ENCODE results near the gene ATOSB.
A peak's percentile ranks its signal among the peaks of the same experiment; 100 is the strongest.

Gene ATOSB

GRCh38 chr9:35073279-35073612 is 42.4 kb downstream of the ATOSB start:
- Histone ChIP-seq H3K27ac (ENCODE audit: low read depth, low read length) (peak overlapping the region; percentile 71), H3K9ac (ENCODE audit: low read length) (no peak overlapping the region)

GRCh38 chr9:35072461-35073278 is 43.0 kb downstream of the ATOSB start, which contains the start of gene VCP:
Gene VCP, minus strand, starts transcription at chr9:35072625. Its CDS starts 272 bp downstream, at chr9:35072353.
- Histone ChIP-seq H3K9ac (ENCODE audit: low read length) (peak within 1 kb of the TSS; percentile 91), H3K4me1 (ENCODE audit: control insufficient read depth, insufficient read depth, low read length) (peaks cover 16% of the 10 kb centered on the region), H3K36me3 (ENCODE audit: control insufficient read depth, insufficient read depth, low read length) (peaks cover 5% of the 10 kb centered on the region), H3K27me3 (ENCODE audit: control insufficient read depth, insufficient read depth, low read length) (no peaks in the 10 kb centered on the region), H3K4me3 (ENCODE audit: low read length) (peak within 1 kb of the TSS; percentile 90), H3K27ac (ENCODE audit: low read depth, low read length) (peak within 1 kb of the TSS; percentile 98)

More at GRCh38 chr9:35073279-35073612, 42.4 kb downstream of the ATOSB start:
- H3K4me3 ChIP-seq (ENCODE audit: low read length) = no peak overlapping the region
- no peaks in the 10 kb centered on the region for H3K27me3 ChIP-seq (ENCODE audit: control insufficient read depth, insufficient read depth, low read length)
- H3K36me3 ChIP-seq (ENCODE audit: control insufficient read depth, insufficient read depth, low read length) = peaks cover 2% of the 10 kb centered on the region
- H3K4me1 ChIP-seq (ENCODE audit: control insufficient read depth, insufficient read depth, low read length) = peaks cover 16% of the 10 kb centered on the region

- Histone ChIP-seq H3K9ac (ENCODE audit: low read length) (peak overlapping the region; percentile 91), H3K36me3 (ENCODE audit: control insufficient read depth, insufficient read depth, low read length) (peaks cover 12% of the 10 kb centered on the region), H3K27me3 (ENCODE audit: control insufficient read depth, insufficient read depth, low read length) (no peaks in the 10 kb centered on the region), H3K27ac (ENCODE audit: low read depth, low read length) (peak overlapping the region; percentile 98), H3K4me1 (ENCODE audit: control insufficient read depth, insufficient read depth, low read length) (peaks cover 16% of the 10 kb centered on the region), H3K4me3 (ENCODE audit: low read length) (peak overlapping the region; percentile 90)
Observed at GRCh38 chr9:35071814-35072460, 43.7 kb downstream of the ATOSB start.

DNA sequence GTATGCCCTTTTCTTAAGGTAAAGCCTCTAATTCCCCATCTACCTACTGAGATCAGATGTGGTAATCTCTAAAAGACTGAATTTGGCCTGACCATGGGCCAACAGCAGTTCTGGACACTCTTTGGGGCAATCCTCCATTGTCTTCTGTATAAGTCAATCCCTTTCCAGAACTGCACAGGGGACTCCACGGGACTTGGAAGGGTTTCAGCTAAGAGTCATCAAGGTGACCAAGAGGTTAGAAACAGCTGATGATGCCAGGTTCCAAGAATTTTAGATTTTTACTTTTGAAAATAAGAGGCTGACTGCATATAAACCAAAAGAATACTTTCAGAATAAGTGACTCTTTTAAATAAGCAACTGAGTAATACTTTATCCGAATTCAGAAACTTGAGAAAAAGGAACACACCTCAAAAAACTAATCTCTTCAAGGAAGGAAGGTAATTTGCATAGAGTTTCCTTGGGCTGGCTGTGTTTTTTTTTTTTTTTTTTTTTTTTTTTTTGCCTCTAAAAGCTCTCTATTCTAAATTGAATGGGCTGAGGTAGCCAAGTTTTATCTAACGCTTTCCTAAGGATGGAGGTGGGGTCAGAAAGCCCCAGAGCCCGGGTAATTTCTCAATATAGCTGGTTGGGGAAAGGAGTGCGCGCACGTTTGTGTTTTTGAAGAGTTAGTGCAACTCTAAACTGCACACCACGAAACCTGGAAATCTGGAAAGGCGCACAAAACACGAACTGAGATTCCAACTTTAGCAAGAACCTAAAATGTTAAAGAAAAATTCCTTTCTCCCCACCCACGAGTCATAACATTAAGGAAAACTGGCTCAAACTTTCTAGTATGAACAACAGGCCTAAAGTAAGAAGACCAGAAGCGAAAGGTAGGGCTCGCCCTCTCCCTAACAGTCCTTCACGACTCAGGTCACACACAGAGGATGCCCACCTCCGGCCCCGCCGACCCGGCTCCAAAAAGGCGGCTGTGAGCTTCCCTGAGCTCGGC is 44.5 kb downstream of the ATOSB start:
- Histone ChIP-seq H3K36me3 (ENCODE audit: control insufficient read depth, insufficient read depth, low read length) (peaks cover 15% of the 10 kb centered on the region), H3K4me1 (ENCODE audit: control insufficient read depth, insufficient read depth, low read length) (peaks cover 16% of the 10 kb centered on the region), H3K27ac (ENCODE audit: low read depth, low read length) (peak overlapping the region; percentile 98)

DNA sequence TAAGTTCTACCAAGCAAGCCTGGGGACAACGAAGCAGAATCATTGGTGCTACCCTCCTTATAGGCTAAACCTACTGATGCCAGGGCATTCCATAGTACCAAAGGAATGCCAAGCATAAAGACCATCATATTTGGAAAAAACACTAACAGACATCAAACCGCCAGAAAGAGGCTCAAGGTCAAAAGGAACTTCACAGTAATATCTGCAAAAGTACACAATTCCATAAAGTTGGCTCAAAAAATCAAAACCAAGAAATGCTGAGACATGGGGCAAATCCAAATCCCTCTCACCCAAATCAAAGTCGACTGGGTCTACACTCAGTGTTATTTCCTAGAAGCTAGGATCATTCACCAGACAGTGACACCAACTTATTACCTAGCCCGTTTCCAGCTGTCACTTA is 46.6 kb downstream of the ATOSB start:
- no peaks in the 10 kb centered on the region for H3K27me3 ChIP-seq (ENCODE audit: control insufficient read depth, insufficient read depth, low read length)
- H3K27ac ChIP-seq (ENCODE audit: low read depth, low read length) = no peak overlapping the region
- peaks cover 28% of the 10 kb centered on the region for H3K36me3 ChIP-seq (ENCODE audit: control insufficient read depth, insufficient read depth, low read length)
- H3K9ac ChIP-seq (ENCODE audit: low read length) = no peak overlapping the region
- peaks cover 16% of the 10 kb centered on the region for H3K4me1 ChIP-seq (ENCODE audit: control insufficient read depth, insufficient read depth, low read length)
- H3K4me3 ChIP-seq (ENCODE audit: low read length) = no peak overlapping the region

More for the DNA sequence above, 44.5 kb downstream of the ATOSB start:
- peak overlapping the region; percentile 90 for H3K4me3 ChIP-seq (ENCODE audit: low read length)
- H3K27me3 ChIP-seq (ENCODE audit: control insufficient read depth, insufficient read depth, low read length) = no peaks in the 10 kb centered on the region
- peak overlapping the region; percentile 91 for H3K9ac ChIP-seq (ENCODE audit: low read length)

DNA sequence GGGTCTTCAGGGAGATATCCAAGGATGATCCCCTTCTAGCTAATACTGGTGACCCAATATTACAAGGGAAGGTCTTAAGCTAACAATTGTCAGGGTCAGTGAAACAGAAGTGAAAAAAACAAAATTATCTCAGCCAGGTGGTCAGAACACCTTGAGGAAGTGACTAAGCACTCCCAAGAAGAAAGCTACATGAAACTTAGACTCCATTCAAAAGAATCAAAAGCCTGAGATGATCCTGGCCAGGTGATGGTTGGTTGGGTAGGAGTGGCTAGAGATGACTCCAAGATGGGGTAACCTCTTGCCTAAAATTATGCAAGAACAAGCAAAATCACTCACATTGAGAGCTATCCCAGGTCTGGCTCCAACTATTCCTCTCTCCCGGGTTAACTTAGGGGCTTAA is 48.6 kb downstream of the ATOSB start:
- Histone ChIP-seq H3K27me3 (ENCODE audit: control insufficient read depth, insufficient read depth, low read length) (no peaks in the 10 kb centered on the region), H3K4me1 (ENCODE audit: control insufficient read depth, insufficient read depth, low read length) (peaks cover 16% of the 10 kb centered on the region), H3K36me3 (ENCODE audit: control insufficient read depth, insufficient read depth, low read length) (peaks cover 47% of the 10 kb centered on the region), H3K27ac (ENCODE audit: low read depth, low read length) (no peak overlapping the region), H3K4me3 (ENCODE audit: low read length) (no peak overlapping the region), H3K9ac (ENCODE audit: low read length) (no peak overlapping the region)

DNA sequence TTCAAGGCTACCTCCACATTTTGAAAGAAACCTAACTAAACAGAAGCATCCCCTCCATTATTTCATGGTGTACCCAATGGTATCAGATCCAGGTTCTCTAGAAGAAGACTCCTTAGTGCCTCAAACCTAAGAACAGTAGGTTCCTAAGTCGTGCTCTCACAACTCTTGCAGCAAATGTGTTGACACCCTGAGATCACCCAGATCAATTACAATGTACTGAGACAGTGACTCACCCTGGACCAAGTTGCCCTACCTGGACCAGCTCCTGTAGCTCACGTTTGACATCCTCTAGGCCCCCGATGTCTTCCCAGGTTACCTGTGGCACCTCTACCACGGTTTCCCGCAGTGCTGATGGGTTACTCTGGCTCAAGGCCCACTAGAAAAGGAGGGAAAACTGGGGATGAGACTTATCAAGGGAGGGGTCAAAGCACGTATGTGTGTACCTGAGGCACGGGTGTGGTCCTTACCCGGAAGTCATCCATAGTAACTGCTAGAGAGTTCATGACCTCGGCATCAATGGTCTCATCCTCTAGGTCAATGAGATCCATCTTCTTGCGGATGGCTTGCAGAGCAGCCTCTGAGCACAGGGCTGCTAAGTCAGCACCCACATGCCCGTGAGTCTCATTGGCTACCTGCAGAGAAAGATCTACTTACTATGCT is 55.0 kb downstream of the ATOSB start:
- Histone ChIP-seq H3K4me3 (ENCODE audit: low read length) (no peak overlapping the region), H3K27me3 (ENCODE audit: control insufficient read depth, insufficient read depth, low read length) (no peaks in the 10 kb centered on the region), H3K27ac (ENCODE audit: low read depth, low read length) (no peak overlapping the region), H3K36me3 (ENCODE audit: control insufficient read depth, insufficient read depth, low read length) (peaks cover 89% of the 10 kb centered on the region), H3K4me1 (ENCODE audit: control insufficient read depth, insufficient read depth, low read length) (no peaks in the 10 kb centered on the region), H3K9ac (ENCODE audit: low read length) (no peak overlapping the region)

DNA sequence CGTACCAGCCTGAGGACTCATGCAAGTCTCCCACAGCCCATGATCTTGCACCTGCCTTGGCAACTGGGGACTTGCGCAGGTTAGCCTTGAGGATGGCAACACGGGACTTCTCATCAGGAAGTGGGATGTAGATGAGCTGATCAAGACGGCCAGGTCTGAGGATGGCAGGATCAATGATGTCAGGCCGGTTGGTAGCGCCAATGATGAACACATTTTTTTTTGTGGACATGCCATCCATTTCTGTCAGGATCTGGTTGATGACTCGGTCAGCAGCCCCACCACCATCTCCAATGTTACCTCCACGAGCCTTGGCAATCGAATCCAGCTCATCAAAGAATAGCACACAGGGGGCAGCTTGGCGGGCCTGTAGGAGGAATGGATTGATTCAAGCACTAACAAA is 56.2 kb downstream of the ATOSB start:
- no peaks in the 10 kb centered on the region for H3K4me1 ChIP-seq (ENCODE audit: control insufficient read depth, insufficient read depth, low read length)
- no peaks in the 10 kb centered on the region for H3K27me3 ChIP-seq (ENCODE audit: control insufficient read depth, insufficient read depth, low read length)
- H3K9ac ChIP-seq (ENCODE audit: low read length) = no peak overlapping the region
- peaks cover 79% of the 10 kb centered on the region for H3K36me3 ChIP-seq (ENCODE audit: control insufficient read depth, insufficient read depth, low read length)
- no peak overlapping the region for H3K4me3 ChIP-seq (ENCODE audit: low read length)
- H3K27ac ChIP-seq (ENCODE audit: low read depth, low read length) = no peak overlapping the region

GRCh38 chr9:35057271-35057620 is 58.4 kb downstream of the ATOSB start:
- Histone ChIP-seq H3K27ac (ENCODE audit: low read depth, low read length) (no peak overlapping the region), H3K27me3 (ENCODE audit: control insufficient read depth, insufficient read depth, low read length) (no peaks in the 10 kb centered on the region), H3K9ac (ENCODE audit: low read length) (no peak overlapping the region), H3K4me3 (ENCODE audit: low read length) (no peak overlapping the region), H3K36me3 (ENCODE audit: control insufficient read depth, insufficient read depth, low read length) (peaks cover 59% of the 10 kb centered on the region), H3K4me1 (ENCODE audit: control insufficient read depth, insufficient read depth, low read length) (no peaks in the 10 kb centered on the region)

GRCh38 chr9:35056571-35057270 is 58.9 kb downstream of the ATOSB start:
- Histone ChIP-seq H3K4me3 (ENCODE audit: low read length) (no peak overlapping the region), H3K4me1 (ENCODE audit: control insufficient read depth, insufficient read depth, low read length) (no peaks in the 10 kb centered on the region), H3K36me3 (ENCODE audit: control insufficient read depth, insufficient read depth, low read length) (peaks cover 54% of the 10 kb centered on the region), H3K27ac (ENCODE audit: low read depth, low read length) (no peak overlapping the region), H3K27me3 (ENCODE audit: control insufficient read depth, insufficient read depth, low read length) (no peaks in the 10 kb centered on the region), H3K9ac (ENCODE audit: low read length) (no peak overlapping the region)

DNA sequence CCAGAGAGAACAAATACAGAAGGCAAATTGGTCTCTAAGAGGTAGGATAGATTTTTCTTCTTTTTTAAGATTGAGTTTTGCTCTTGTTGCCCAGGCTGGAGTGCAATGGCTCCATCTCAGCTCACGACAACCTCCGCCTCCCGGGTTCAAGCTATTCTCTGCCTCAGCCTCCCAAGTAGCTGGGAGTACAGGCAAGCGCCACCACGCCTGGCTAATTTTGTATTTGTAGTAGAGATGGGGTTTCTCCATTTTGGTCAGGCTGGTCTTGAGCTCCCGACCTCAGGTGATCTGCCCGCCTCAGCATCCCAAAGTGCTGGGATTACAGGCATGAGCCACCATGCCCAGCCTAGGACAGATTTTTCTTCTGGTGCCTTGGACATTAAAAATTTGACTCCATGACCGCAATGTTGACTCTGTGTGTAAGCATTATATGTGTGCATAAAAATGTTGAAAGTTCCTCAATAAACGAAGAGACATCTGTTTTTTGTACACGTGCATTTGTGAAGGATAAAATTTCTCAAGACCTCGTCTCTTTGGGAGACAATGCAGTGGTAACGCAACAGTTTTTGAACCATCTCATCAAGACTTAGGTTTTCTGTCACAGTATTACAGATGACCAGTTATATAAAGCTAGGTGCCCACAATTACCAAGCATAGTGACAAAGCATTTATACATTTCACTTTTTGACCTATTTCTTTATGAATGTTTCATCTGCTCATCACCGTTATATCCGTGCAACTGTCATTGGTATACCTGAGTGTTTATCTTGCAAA is 60.6 kb downstream of the ATOSB start:
- no peaks in the 10 kb centered on the region for H3K27me3 ChIP-seq (ENCODE audit: control insufficient read depth, insufficient read depth, low read length)
- H3K4me1 ChIP-seq (ENCODE audit: control insufficient read depth, insufficient read depth, low read length) = peaks cover 5% of the 10 kb centered on the region
- no peak overlapping the region for H3K9ac ChIP-seq (ENCODE audit: low read length)
- peaks cover 40% of the 10 kb centered on the region for H3K36me3 ChIP-seq (ENCODE audit: control insufficient read depth, insufficient read depth, low read length)
- no peak overlapping the region for H3K4me3 ChIP-seq (ENCODE audit: low read length)
- no peak overlapping the region for H3K27ac ChIP-seq (ENCODE audit: low read depth, low read length)
